Measurements from ENCODE around the gene CERS5. TPM values are rescaled to one million over a fixed set of nuclear protein-coding genes. Genes with fewer than 3 reads are reported as not detected.

Gene CERS5
- polyA plus RNA-seq, 1 experiment: 68.0 TPM

- ChIA-PET POLR2A (interaction anchor here (0.7 kb wide), 1 partner anchor 76 kb away, joined by 4 read pairs; no protein-coding TSS in a partner anchor), CTCF (interaction anchor here (0.6 to 3.7 kb wide), 16 partner anchors 8 to 208 kb away, joined by 3 to 29 read pairs (median 4); partner anchors contain the start of genes CERS5, COX14 and GPD1)
- DNase-seq (ENCODE audit: low read depth): no peak
- Histone ChIP-seq H3K36me3 (ENCODE audit: control insufficient read depth, insufficient read depth, low read length) (peaks cover 15% of the 10 kb centered on the region), H3K27me3 (ENCODE audit: control insufficient read depth, insufficient read depth, low read length) (no peaks in the 10 kb centered on the region), H3K4me3 (ENCODE audit: low read depth, low read length) (no peak overlapping the region)
- TF ChIP-seq, protein P1, sequence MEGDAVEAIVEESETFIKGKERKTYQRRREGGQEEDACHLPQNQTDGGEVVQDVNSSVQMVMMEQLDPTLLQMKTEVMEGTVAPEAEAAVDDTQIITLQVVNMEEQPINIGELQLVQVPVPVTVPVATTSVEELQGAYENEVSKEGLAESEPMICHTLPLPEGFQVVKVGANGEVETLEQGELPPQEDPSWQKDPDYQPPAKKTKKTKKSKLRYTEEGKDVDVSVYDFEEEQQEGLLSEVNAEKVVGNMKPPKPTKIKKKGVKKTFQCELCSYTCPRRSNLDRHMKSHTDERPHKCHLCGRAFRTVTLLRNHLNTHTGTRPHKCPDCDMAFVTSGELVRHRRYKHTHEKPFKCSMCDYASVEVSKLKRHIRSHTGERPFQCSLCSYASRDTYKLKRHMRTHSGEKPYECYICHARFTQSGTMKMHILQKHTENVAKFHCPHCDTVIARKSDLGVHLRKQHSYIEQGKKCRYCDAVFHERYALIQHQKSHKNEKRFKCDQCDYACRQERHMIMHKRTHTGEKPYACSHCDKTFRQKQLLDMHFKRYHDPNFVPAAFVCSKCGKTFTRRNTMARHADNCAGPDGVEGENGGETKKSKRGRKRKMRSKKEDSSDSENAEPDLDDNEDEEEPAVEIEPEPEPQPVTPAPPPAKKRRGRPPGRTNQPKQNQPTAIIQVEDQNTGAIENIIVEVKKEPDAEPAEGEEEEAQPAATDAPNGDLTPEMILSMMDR (IDR thresholded peaks at IDR 0.05; ENCODE audit: insufficient read depth, low read depth, low read length): peak; percentile 51
Observed at GRCh38 chr12:50174971-50175715, 8.0 kb upstream of the CERS5 start.

- ChIA-PET CTCF (interaction anchor here (1.1 to 3.2 kb wide), 6 partner anchors 9 to 148 kb away, joined by 3 to 25 read pairs (median 3); partner anchors contain the start of genes COX14 and LIMA1), POLR2A (interaction anchor here (0.5 kb wide), 1 partner anchor 1285 kb away, joined by 6 read pairs; no protein-coding TSS in a partner anchor)
- DNase-seq (ENCODE audit: low read depth): no peak
- TF ChIP-seq, protein P1 (IDR thresholded peaks at IDR 0.05; ENCODE audit: insufficient read depth, low read depth, low read length): no peak
- H3K4me3 ChIP-seq (ENCODE audit: low read depth, low read length): peak overlapping the region; percentile 59
- H3K27me3 ChIP-seq (ENCODE audit: control insufficient read depth, insufficient read depth, low read length): no peaks in the 10 kb centered on the region
- H3K36me3 ChIP-seq (ENCODE audit: control insufficient read depth, insufficient read depth, low read length): no peaks in the 10 kb centered on the region
Observed at GRCh38 chr12:50166799-50167048, 445 bp downstream of the CERS5 start.

DNA sequence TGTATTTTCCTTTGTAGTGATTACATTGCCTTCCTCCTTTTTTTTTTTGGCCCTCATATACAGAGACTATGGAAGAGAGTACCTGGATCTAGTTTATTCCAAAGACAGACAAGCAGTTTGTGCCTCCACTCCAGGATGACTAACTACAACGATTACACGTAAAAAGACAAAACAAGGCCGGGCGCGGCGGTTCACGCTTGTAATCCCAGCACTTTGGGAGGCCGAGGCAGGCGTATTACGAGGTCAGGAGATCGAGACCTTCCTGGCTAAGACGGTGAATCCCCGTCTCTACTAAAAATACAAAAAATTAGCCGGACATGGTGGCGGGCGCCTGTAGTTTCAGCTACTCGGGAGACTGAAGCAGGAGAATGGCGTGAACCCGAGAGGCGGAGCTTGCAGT lies 2.2 kb downstream of the CERS5 start:
- POLR2A ChIA-PET: no interaction called here
- no peaks in the 10 kb centered on the region for H3K36me3 ChIP-seq (ENCODE audit: control insufficient read depth, insufficient read depth, low read length)
- H3K27me3 ChIP-seq (ENCODE audit: control insufficient read depth, insufficient read depth, low read length): no peaks in the 10 kb centered on the region
- no peak for DNase-seq (ENCODE audit: low read depth)
- no peak overlapping the region for H3K4me3 ChIP-seq (ENCODE audit: low read depth, low read length)
- CTCF ChIA-PET: interaction anchor here (0.8 to 3.2 kb wide), 2 partner anchors 18 to 54 kb away, joined by 3 to 25 read pairs; partner anchors contain the start of gene COX14
- TF ChIP-seq, protein P1 (IDR thresholded peaks at IDR 0.05; ENCODE audit: insufficient read depth, low read depth, low read length): no peak

DNA sequence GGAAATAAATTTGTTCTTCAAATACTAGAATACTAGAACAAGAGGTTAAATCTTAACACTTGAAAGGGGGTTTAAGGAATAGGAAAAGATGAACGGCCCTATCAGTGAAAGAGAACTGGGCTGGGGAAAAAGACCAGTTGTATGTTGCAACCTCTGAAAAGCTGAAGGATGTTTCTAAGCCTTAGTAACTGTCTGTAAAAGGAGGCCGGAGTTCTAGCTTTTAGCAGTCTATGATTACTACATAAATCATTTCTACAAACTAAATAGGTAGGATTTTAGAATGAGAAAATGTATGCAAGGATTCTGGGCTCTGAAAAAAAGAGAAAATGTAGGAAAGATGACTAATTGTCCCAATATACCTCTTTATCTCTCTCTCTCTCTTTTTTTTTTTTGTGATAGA lies 4.9 kb downstream of the CERS5 start:
- ChIA-PET POLR2A (interaction anchor here (0.7 kb wide), 1 partner anchor 16 kb away, joined by 6 read pairs; no protein-coding TSS in a partner anchor), CTCF (interaction anchor here (0.9 to 3.5 kb wide), 3 partner anchors 51 to 88 kb away, joined by 3 to 15 read pairs (median 5); partner anchors contain the start of gene COX14)
- DNase-seq (ENCODE audit: low read depth): no peak
- TF ChIP-seq, protein P1 (IDR thresholded peaks at IDR 0.05; ENCODE audit: insufficient read depth, low read depth, low read length): no peak
- no peak overlapping the region for H3K4me3 ChIP-seq (ENCODE audit: low read depth, low read length)
- H3K27me3 ChIP-seq (ENCODE audit: control insufficient read depth, insufficient read depth, low read length): no peaks in the 10 kb centered on the region
- H3K36me3 ChIP-seq (ENCODE audit: control insufficient read depth, insufficient read depth, low read length): no peaks in the 10 kb centered on the region

DNA sequence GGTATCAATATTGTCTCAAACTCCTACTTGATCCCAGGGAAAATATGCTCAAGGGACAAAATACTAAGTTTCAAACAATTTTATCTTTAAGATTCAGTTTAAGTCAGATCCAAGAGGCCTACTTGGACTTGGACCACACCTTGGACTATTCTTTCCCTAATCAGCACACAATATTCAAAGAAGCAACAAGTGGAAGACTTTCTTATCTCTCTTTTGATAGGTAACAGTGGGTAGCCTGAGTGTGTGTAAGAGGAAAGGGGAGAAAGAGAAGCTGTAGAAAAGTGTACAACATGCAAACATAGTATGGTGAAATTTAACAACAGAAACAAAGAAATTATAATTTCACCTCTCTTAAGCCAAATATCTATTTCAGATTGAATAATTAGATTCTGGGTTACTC lies 6.5 kb downstream of the CERS5 start:
- TF ChIP-seq, protein P1 (IDR thresholded peaks at IDR 0.05; ENCODE audit: insufficient read depth, low read depth, low read length): no peak
- ChIA-PET CTCF (interaction anchor here (1.1 kb wide), 1 partner anchor 49 kb away, joined by 3 read pairs; no protein-coding TSS in a partner anchor), POLR2A (no interaction called here)
- Histone ChIP-seq H3K27me3 (ENCODE audit: control insufficient read depth, insufficient read depth, low read length) (no peaks in the 10 kb centered on the region), H3K4me3 (ENCODE audit: low read depth, low read length) (no peak overlapping the region), H3K36me3 (ENCODE audit: control insufficient read depth, insufficient read depth, low read length) (no peaks in the 10 kb centered on the region)
- no peak for DNase-seq (ENCODE audit: low read depth)
